ENCODE data around the gene GGA1. TPM values are rescaled to one million over a fixed set of nuclear protein-coding genes. Genes with fewer than 3 reads are reported as not detected.

GGA1 gene
- 50.0 and 56.1 TPM in 2 replicates for total RNA-seq
- long read RNA-seq, partial matches to known transcripts: 0 of 7 reads
- long read RNA-seq, other reads (novel, unspliced or antisense): 4 of 7 reads

GRCh38 chr22:37608477-37609239, at the start of gene GGA1:
TSS of gene GGA1 (plus strand) at chr22:37608834. CDS start at chr22:37608861, 27 bp downstream.
- Mint-ChIP-seq H3K27me3 (ENCODE audit: unreplicated experiment) (peaks cover 16% of the 10 kb centered on the region), H3K4me3 (ENCODE audit: unreplicated experiment) (peak within 1 kb of the TSS; percentile 85)
- no peak for TF ChIP-seq CTCF (IDR thresholded peaks at IDR 0.05)

GRCh38 chr22:37559521-37559900, 49.1 kb upstream of the GGA1 start:
- H3K4me3 Mint-ChIP-seq (ENCODE audit: unreplicated experiment): peak overlapping the region; percentile 75
- TF ChIP-seq CTCF (IDR thresholded peaks at IDR 0.05): no peak
- H3K27me3 Mint-ChIP-seq (ENCODE audit: unreplicated experiment): no peaks in the 10 kb centered on the region
- no peak for DNase-seq (ENCODE audit: extremely low spot score, unreplicated experiment)
- peaks cover 5% of the 10 kb centered on the region for H3K36me3 Mint-ChIP-seq (ENCODE audit: unreplicated experiment)
- peaks cover 66% of the 10 kb centered on the region for H3K4me1 Mint-ChIP-seq (ENCODE audit: unreplicated experiment)
- H3K9me3 Mint-ChIP-seq (ENCODE audit: unreplicated experiment): no peaks in the 10 kb centered on the region
- peak overlapping the region; percentile 90 for H3K27ac Mint-ChIP-seq (ENCODE audit: unreplicated experiment)

More at GRCh38 chr22:37608477-37609239, at the start of gene GGA1:
- Mint-ChIP-seq H3K36me3 (ENCODE audit: unreplicated experiment) (no peaks in the 10 kb centered on the region), H3K9me3 (ENCODE audit: unreplicated experiment) (no peaks in the 10 kb centered on the region), H3K4me1 (ENCODE audit: unreplicated experiment) (peaks cover 36% of the 10 kb centered on the region), H3K27ac (ENCODE audit: unreplicated experiment) (peak within 1 kb of the TSS; percentile 99)
- peak; percentile 98 for DNase-seq (ENCODE audit: extremely low spot score, unreplicated experiment)

GRCh38 chr22:37559901-37560607, 48.6 kb upstream of the GGA1 start, which contains the start of gene CDC42EP1:
TSS of gene CDC42EP1 (plus strand) at chr22:37560480. CDS start at chr22:37566350, 5,870 bp downstream.
- Mint-ChIP-seq H3K36me3 (ENCODE audit: unreplicated experiment) (peaks cover 6% of the 10 kb centered on the region), H3K27ac (ENCODE audit: unreplicated experiment) (peak within 1 kb of the TSS; percentile 90), H3K9me3 (ENCODE audit: unreplicated experiment) (no peaks in the 10 kb centered on the region), H3K4me3 (ENCODE audit: unreplicated experiment) (peak within 1 kb of the TSS; percentile 86), H3K4me1 (ENCODE audit: unreplicated experiment) (peaks cover 71% of the 10 kb centered on the region), H3K27me3 (ENCODE audit: unreplicated experiment) (no peaks in the 10 kb centered on the region)
- DNase-seq (ENCODE audit: extremely low spot score, unreplicated experiment): peak; percentile 88
- no peak for TF ChIP-seq CTCF (IDR thresholded peaks at IDR 0.05)

GRCh38 chr22:37560608-37561211, 47.9 kb upstream of the GGA1 start:
- Mint-ChIP-seq H3K9me3 (ENCODE audit: unreplicated experiment) (no peaks in the 10 kb centered on the region), H3K4me3 (ENCODE audit: unreplicated experiment) (peak overlapping the region; percentile 86), H3K27me3 (ENCODE audit: unreplicated experiment) (no peaks in the 10 kb centered on the region), H3K4me1 (ENCODE audit: unreplicated experiment) (peaks cover 75% of the 10 kb centered on the region), H3K36me3 (ENCODE audit: unreplicated experiment) (peaks cover 7% of the 10 kb centered on the region), H3K27ac (ENCODE audit: unreplicated experiment) (peak overlapping the region; percentile 83)
- no peak for TF ChIP-seq CTCF (IDR thresholded peaks at IDR 0.05)
- no peak for DNase-seq (ENCODE audit: extremely low spot score, unreplicated experiment)

All from osteocyte (in vitro differentiated cells).